Measurements from ENCODE around the gene ZFYVE27. TPM values are rescaled to one million over a fixed set of nuclear protein-coding genes. Genes with fewer than 3 reads are reported as not detected.

ZFYVE27 gene
- total and polyA plus RNA-seq, 2 experiments from 2014 or later: 17.2 to 32.6 TPM

DNA sequence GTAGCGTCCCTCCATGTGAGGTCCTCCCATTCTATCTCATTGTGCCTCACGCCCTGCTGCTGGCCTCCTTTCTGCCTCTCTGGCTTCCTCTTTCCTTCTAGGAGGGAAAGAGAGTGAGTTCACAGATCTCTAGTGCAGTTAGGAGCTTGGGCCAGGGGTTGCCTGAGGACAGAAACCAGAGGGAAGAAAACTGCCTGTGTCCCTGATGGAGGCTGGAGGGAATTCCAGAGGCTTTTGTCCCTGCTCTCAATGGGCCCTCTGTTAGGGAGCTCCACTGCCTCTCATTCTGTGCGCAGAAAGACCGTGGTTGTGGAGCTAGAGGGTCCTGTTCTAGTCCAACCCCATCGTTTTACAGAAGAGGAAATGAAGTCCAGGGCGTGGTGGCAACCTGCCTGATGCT lies 18.8 kb upstream of the ZFYVE27 start:
- peaks cover 19% of the 10 kb centered on the region for H3F3A ChIP-seq (ENCODE audit: insufficient read depth)
- H3K9me2 ChIP-seq (ENCODE audit: insufficient read depth): no peaks in the 10 kb centered on the region
- H3K9me3 ChIP-seq (ENCODE audit: low read depth): no peaks in the 10 kb centered on the region
- H2AFZ ChIP-seq: no peak overlapping the region
- H3K36me3 ChIP-seq (ENCODE audit: low read depth): peaks cover 14% of the 10 kb centered on the region
- peaks cover 33% of the 10 kb centered on the region for H3K4me1 ChIP-seq (ENCODE audit: insufficient read depth)
- no peak overlapping the region for H3K4me3 ChIP-seq
- no peaks in the 10 kb centered on the region for H3K27me3 ChIP-seq (replicated peaks; ENCODE audit: insufficient read depth)
- no peaks in the 10 kb centered on the region for H4K20me1 ChIP-seq (ENCODE audit: insufficient read depth)
- TF ChIP-seq EZH2phosphoT487 (IDR thresholded peaks at IDR 0.05; ENCODE audit: insufficient read depth, low read depth) (no peak), EZH2 (IDR thresholded peaks at IDR 0.05; ENCODE audit: insufficient read depth, poor library complexity, severe bottlenecking) (no peak)
- peak overlapping the region; percentile 28; the same call in 1 of the 2 replicates for H3K9ac ChIP-seq
- H3K79me2 ChIP-seq (ENCODE audit: insufficient read depth): peaks cover 42% of the 10 kb centered on the region
- H3K27ac ChIP-seq: no peak overlapping the region
- in situ Hi-C loops (cut with MboI): no loop called here
- 30 to 42% methylated on average over 6 of the region's 6 CpGs for WGBS, 2 experiments (ENCODE audit: low coverage in 1 of 2, low lambda C conversion rate in 2 of 2, missing lambda C conversion rate in 2 of 2)
- no peak for DNase-seq
- peak overlapping the region; percentile 5 for H3K4me2 ChIP-seq (ENCODE audit: unreplicated experiment)

DNA sequence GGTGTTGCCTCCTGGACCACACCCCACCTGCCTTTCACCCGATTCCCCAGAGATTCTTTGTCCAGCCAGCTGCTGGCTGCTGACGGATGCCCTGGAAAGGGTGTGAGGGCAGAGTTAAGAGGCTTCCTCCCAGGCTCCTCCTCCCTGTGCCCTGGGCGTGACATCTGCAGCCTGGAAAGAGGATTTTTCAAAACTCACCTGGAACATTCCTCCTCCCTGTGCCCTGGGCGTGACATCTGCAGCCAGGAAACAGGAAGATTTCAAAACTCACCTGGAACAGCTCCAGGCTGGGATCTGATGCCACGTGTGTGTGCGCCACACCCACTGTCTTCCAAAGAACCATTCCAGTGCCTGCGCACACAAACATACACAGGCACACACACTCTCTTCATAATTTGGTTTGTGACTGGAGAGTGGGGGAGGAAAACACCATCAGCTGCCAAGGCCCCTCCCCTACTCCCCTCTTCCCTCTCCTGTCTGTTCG lies 18.2 kb upstream of the ZFYVE27 start:
- Histone ChIP-seq H3K27ac (no peak overlapping the region), H3F3A (ENCODE audit: insufficient read depth) (peaks cover 19% of the 10 kb centered on the region), H3K9me3 (ENCODE audit: low read depth) (no peaks in the 10 kb centered on the region), H3K27me3 (replicated peaks; ENCODE audit: insufficient read depth) (no peaks in the 10 kb centered on the region), H4K20me1 (ENCODE audit: insufficient read depth) (no peaks in the 10 kb centered on the region), H3K4me1 (ENCODE audit: insufficient read depth) (peaks cover 33% of the 10 kb centered on the region), H3K36me3 (ENCODE audit: low read depth) (peaks cover 14% of the 10 kb centered on the region), H3K9me2 (ENCODE audit: insufficient read depth) (no peaks in the 10 kb centered on the region), H3K9ac (peak overlapping the region; percentile 28; the same call in 1 of the 2 replicates), H3K4me3 (no peak overlapping the region), H3K79me2 (ENCODE audit: insufficient read depth) (peaks cover 42% of the 10 kb centered on the region), H3K4me2 (ENCODE audit: unreplicated experiment) (peak overlapping the region; percentile 5), H2AFZ (no peak overlapping the region)
- 37 to 42% methylated on average over 8 of the region's 8 CpGs for WGBS, 2 experiments (ENCODE audit: low coverage in 1 of 2, low lambda C conversion rate in 2 of 2, missing lambda C conversion rate in 2 of 2)
- TF ChIP-seq EZH2phosphoT487 (IDR thresholded peaks at IDR 0.05; ENCODE audit: insufficient read depth, low read depth) (no peak), EZH2 (IDR thresholded peaks at IDR 0.05; ENCODE audit: insufficient read depth, poor library complexity, severe bottlenecking) (no peak)
- in situ Hi-C loops (cut with MboI): no loop called here
- peak; percentile 49 for DNase-seq

DNA sequence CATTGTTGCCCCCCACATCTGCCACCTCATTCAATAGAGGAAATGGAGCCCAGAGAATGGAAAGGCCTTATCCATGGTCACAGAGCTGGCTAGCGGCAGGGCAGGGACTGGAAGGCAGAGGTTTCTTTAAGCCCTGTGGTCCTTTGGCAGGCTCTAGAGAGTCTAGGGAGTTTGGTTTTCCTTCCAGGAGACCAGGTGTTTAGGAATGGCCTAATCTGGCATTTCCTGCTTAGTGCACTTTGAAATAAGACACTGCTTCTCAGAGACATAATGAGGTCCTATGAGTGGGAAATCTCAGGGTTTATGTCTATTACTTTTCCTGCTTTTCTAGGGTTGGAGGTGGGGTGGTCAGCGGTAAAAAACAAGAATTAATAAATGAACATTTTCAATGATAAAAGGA lies 17.3 kb upstream of the ZFYVE27 start:
- Histone ChIP-seq H3K4me1 (ENCODE audit: insufficient read depth) (peaks cover 42% of the 10 kb centered on the region), H3K4me3 (no peak overlapping the region), H3K9ac (no peak overlapping the region), H3K79me2 (ENCODE audit: insufficient read depth) (peaks cover 42% of the 10 kb centered on the region), H4K20me1 (ENCODE audit: insufficient read depth) (no peaks in the 10 kb centered on the region), H3F3A (ENCODE audit: insufficient read depth) (peaks cover 26% of the 10 kb centered on the region), H2AFZ (no peak overlapping the region), H3K4me2 (ENCODE audit: unreplicated experiment) (no peak overlapping the region), H3K9me3 (ENCODE audit: low read depth) (no peaks in the 10 kb centered on the region), H3K36me3 (ENCODE audit: low read depth) (peaks cover 14% of the 10 kb centered on the region), H3K27ac (no peak overlapping the region), H3K9me2 (ENCODE audit: insufficient read depth) (no peaks in the 10 kb centered on the region), H3K27me3 (replicated peaks; ENCODE audit: insufficient read depth) (no peaks in the 10 kb centered on the region)
- WGBS, 2 experiments (ENCODE audit: low coverage in 1 of 2, low lambda C conversion rate in 2 of 2, missing lambda C conversion rate in 2 of 2): 83 to 84% methylated on average over 2 of the region's 2 CpGs
- TF ChIP-seq EZH2 (IDR thresholded peaks at IDR 0.05; ENCODE audit: insufficient read depth, poor library complexity, severe bottlenecking) (no peak), EZH2phosphoT487 (IDR thresholded peaks at IDR 0.05; ENCODE audit: insufficient read depth, low read depth) (no peak)
- no peak for DNase-seq
- in situ Hi-C loops (cut with MboI): no loop called here

DNA sequence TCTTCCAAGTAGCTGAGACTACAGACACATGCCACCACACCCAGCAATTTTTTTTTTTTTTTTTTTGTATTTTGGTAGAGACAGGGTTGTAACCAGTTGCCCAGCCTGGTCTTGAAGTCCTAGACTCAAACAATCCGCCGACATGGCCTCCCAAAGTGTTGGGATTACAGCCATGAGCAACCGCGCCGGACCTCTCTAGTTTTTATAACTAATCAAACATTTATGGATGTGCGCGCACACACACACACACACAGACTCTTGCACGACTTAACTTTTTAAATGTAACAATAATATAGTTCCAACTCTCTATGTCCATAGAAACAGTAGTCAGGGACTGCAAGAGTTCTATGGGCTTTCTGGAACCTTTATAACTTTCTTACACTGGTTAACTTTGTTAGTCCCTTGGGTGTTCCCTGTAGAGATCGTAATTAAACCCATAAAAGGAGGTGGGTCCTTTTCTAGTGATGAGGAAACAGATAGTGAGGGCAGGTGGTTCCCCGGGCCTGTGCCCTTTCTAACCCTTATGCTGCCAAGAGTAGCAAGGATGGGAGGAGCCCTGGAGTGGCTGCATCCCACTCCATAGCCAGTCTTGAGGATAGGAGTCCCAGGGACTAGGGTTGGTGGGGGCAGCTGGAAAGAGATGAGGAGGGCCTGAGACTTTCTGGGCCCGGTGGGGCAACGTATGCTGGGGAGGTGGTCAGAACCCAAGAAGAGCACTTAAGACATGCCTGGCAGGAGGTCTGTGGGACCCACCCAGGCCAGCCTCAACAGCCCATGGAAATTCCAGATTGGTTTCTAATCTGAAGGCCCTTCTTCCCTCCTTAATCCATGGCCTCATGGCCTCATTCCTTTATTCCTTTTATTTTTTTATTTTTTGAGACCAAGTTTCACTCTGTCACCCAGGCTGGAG lies 14.8 kb upstream of the ZFYVE27 start:
- Histone ChIP-seq H3F3A (ENCODE audit: insufficient read depth) (peaks cover 37% of the 10 kb centered on the region), H3K36me3 (ENCODE audit: low read depth) (peaks cover 12% of the 10 kb centered on the region), H3K4me1 (ENCODE audit: insufficient read depth) (peaks cover 31% of the 10 kb centered on the region), H3K79me2 (ENCODE audit: insufficient read depth) (peaks cover 18% of the 10 kb centered on the region), H3K27ac (no peak overlapping the region), H3K9me3 (ENCODE audit: low read depth) (no peaks in the 10 kb centered on the region), H2AFZ (no peak overlapping the region), H4K20me1 (ENCODE audit: insufficient read depth) (no peaks in the 10 kb centered on the region), H3K4me3 (no peak overlapping the region), H3K4me2 (ENCODE audit: unreplicated experiment) (no peak overlapping the region), H3K9ac (no peak overlapping the region), H3K9me2 (ENCODE audit: insufficient read depth) (no peaks in the 10 kb centered on the region), H3K27me3 (replicated peaks; ENCODE audit: insufficient read depth) (no peaks in the 10 kb centered on the region)
- no peak for DNase-seq
- 73 to 75% methylated on average over 12 of the region's 12 CpGs for WGBS, 2 experiments (ENCODE audit: low coverage in 1 of 2, low lambda C conversion rate in 2 of 2, missing lambda C conversion rate in 2 of 2)
- in situ Hi-C loops (cut with MboI): no loop called here
- TF ChIP-seq EZH2 (IDR thresholded peaks at IDR 0.05; ENCODE audit: insufficient read depth, poor library complexity, severe bottlenecking) (no peak), EZH2phosphoT487 (IDR thresholded peaks at IDR 0.05; ENCODE audit: insufficient read depth, low read depth) (no peak)

Data from GM23248 (cell line).